WTC11 (cell line): ENCODE results near the gene APOO. TPM values are rescaled to one million over a fixed set of nuclear protein-coding genes. Genes with fewer than 3 reads are reported as not detected.

Experiments used
- ATAC-seq: fragments of 200-7000 bp; cut with Tn5 transposase; 2 replicates; pipeline ENCODE4 v1.10.0; 2021; ENCODE audit warnings: mild to moderate bottlenecking, moderate library complexity
- CTCF ChIA-PET: fragments of 300-600 bp; sonication (Branson Sonifier 250); formaldehyde crosslinking; loops from one replicate; lab custom pipeline; 2021; ENCODE audit warnings: antibody characterized with exemption; lab: Charles Lee
- POLR2A ChIA-PET: fragments of 350-600 bp; sonication (Branson Sonifier 250); formaldehyde crosslinking; loops from one replicate; lab custom pipeline; 2021; ENCODE audit warnings: antibody characterized with exemption; lab: Charles Lee
- DNase-seq: peaks from one replicate; pipeline ENCODE4 v3.0.0; 2021; ENCODE audit warnings: low spot score
- H3K27ac Mint-ChIP-seq: 2 replicates; pipeline ENCODE4 v1.8.0; 2021; ENCODE audit warnings: mixed read lengths
- H3K27me3 Mint-ChIP-seq: 2 replicates; pipeline ENCODE4 v1.8.0; 2021; ENCODE audit warnings: low read depth, mild to moderate bottlenecking, moderate library complexity, mixed read lengths
- H3K36me3 Mint-ChIP-seq: 2 replicates; pipeline ENCODE4 v1.8.0; 2021; ENCODE audit warnings: mixed read lengths
- H3K4me1 Mint-ChIP-seq: 2 replicates; pipeline ENCODE4 v1.8.0; 2022; ENCODE audit warnings: mixed read lengths
- H3K4me3 Mint-ChIP-seq: 2 replicates; pipeline ENCODE4 v1.8.0; 2021; ENCODE audit warnings: mild to moderate bottlenecking, moderate library complexity, mixed read lengths
- H3K9me3 Mint-ChIP-seq: 2 replicates; pipeline ENCODE4 v1.8.0; 2021; ENCODE audit warnings: mixed read lengths
- ARID4B ChIP-seq: sonication (generic); formaldehyde crosslinking; IDR thresholded peaks from 2 replicates; pipeline ENCODE4 v1.8.0; 2023; ENCODE audit warnings: missing genetic modification reagents, mild to moderate bottlenecking, borderline replicate concordance
- ATF1 ChIP-seq: sonication (generic); formaldehyde crosslinking; IDR thresholded peaks from 2 replicates; pipeline ENCODE4 v1.8.1; 2023; ENCODE audit warnings: mild to moderate bottlenecking, moderate library complexity, missing genetic modification reagents
- CBFB ChIP-seq: sonication (generic); formaldehyde crosslinking; IDR thresholded peaks from 2 replicates; pipeline ENCODE4 v1.8.1; 2022; ENCODE audit warnings: mild to moderate bottlenecking, low read depth, missing genetic modification reagents
- FOXP1 ChIP-seq: sonication (generic); formaldehyde crosslinking; IDR thresholded peaks from 2 replicates; pipeline ENCODE4 v1.8.0; 2022; ENCODE audit warnings: missing genetic modification reagents, mild to moderate bottlenecking, moderate library complexity, borderline replicate concordance
- GRHL2 ChIP-seq: fragments of 250-450 bp; sonication (Bioruptor Pico); IDR thresholded peaks from 2 replicates; pipeline ENCODE4 v1.8.0; 2022; ENCODE audit warnings: mild to moderate bottlenecking, moderate library complexity; ENCODE audit not compliant: insufficient replicate concordance, severe bottlenecking
- NR1H2 ChIP-seq: sonication (generic); formaldehyde crosslinking; IDR thresholded peaks from 2 replicates; pipeline ENCODE4 v1.9.0; 2021; ENCODE audit warnings: mild to moderate bottlenecking, moderate library complexity, missing genetic modification reagents
- NR3C1 ChIP-seq: sonication (generic); formaldehyde crosslinking; conservative IDR thresholded peaks from 2 replicates; pipeline ENCODE4 v1.8.1; 2023; ENCODE audit warnings: low read depth, mild to moderate bottlenecking, missing genetic modification reagents
- SMAD4 ChIP-seq: sonication (generic); formaldehyde crosslinking; IDR thresholded peaks from 2 replicates; pipeline ENCODE4 v1.8.0; 2022; ENCODE audit warnings: mild to moderate bottlenecking, missing genetic modification reagents
- SP1 ChIP-seq: sonication (generic); formaldehyde crosslinking; conservative IDR thresholded peaks from 2 replicates; pipeline ENCODE4 v1.8.1; 2022; ENCODE audit warnings: missing genetic modification reagents
- TP53 ChIP-seq: sonication (generic); formaldehyde crosslinking; IDR thresholded peaks from 2 replicates; pipeline ENCODE4 v1.8.1; 2023; ENCODE audit warnings: mild to moderate bottlenecking, missing genetic modification reagents
- ZBTB21 ChIP-seq: sonication (generic); formaldehyde crosslinking; IDR thresholded peaks from 2 replicates; pipeline ENCODE4 v1.8.1; 2023; ENCODE audit warnings: mild to moderate bottlenecking, missing genetic modification reagents, borderline replicate concordance
- ZNF138 ChIP-seq: sonication (generic); formaldehyde crosslinking; conservative IDR thresholded peaks from 2 replicates; pipeline ENCODE4 v1.8.1; 2022; ENCODE audit warnings: mild to moderate bottlenecking, moderate library complexity, missing genetic modification reagents
- ZNF671 ChIP-seq: fragments of 250-450 bp; sonication (Bioruptor Pico); IDR thresholded peaks from 2 replicates; pipeline ENCODE4 v1.8.0; 2021; ENCODE audit warnings: mild to moderate bottlenecking
- ZSCAN18 ChIP-seq: fragments of 250-450 bp; sonication (Bioruptor Pico); IDR thresholded peaks from 2 replicates; pipeline ENCODE4 v2.1.2; 2022; ENCODE audit warnings: mild to moderate bottlenecking, moderate library complexity
- total RNA-seq: library from RNA; stranded (reverse); gene quantifications from 3 replicates; pipeline ENCODE4 v1.2.3, GENCODE V29; 2021
- TF ChIP-seq, protein P1 (sequence below): fragments of 250-450 bp; sonication (Bioruptor Pico); IDR thresholded peaks from 2 replicates; pipeline ENCODE4 v1.9.0; 2021; ENCODE audit warnings: mild to moderate bottlenecking
- TF ChIP-seq, protein P2 (sequence below): sonication (generic); formaldehyde crosslinking; IDR thresholded peaks from 2 replicates; pipeline ENCODE4 v1.8.1; 2022; ENCODE audit warnings: mild to moderate bottlenecking, missing genetic modification reagents, moderate library complexity, borderline replicate concordance

The APOO gene
- total RNA-seq, 1 experiment from 2014 or later = 55.5 TPM

- Mint-ChIP-seq H3K9me3 (no peaks in the 10 kb centered on the region), H3K4me1 (peaks cover 24% of the 10 kb centered on the region), H3K4me3 (no peak overlapping the region), H3K27me3 (no peaks in the 10 kb centered on the region; the same call in 1 of the 2 replicates), H3K27ac (0 out of 2 replicates have a peak overlapping the region, but pooled peaks have one; percentile 82), H3K36me3 (peaks cover 24% of the 10 kb centered on the region)
- ATAC-seq = no peak
- no peak for DNase-seq
- no peak for TF ChIP-seq ZNF671 (CRISPR knock-in tag)
- TF ChIP-seq TP53 (CRISPR knock-in tag) = no peak
- TF ChIP-seq CBFB (CRISPR knock-in tag) = no peak
- TF ChIP-seq NR1H2 (CRISPR knock-in tag) = no peak
- TF ChIP-seq SMAD4 (CRISPR knock-in tag) = no peak
- TF ChIP-seq ZSCAN18 = no peak
- TF ChIP-seq ATF1 = no peak
- TF ChIP-seq FOXP1 = no peak
- TF ChIP-seq NR3C1 = no peak
- TF ChIP-seq GRHL2 (CRISPR knock-in tag) = no peak
- TF ChIP-seq, protein P1, sequence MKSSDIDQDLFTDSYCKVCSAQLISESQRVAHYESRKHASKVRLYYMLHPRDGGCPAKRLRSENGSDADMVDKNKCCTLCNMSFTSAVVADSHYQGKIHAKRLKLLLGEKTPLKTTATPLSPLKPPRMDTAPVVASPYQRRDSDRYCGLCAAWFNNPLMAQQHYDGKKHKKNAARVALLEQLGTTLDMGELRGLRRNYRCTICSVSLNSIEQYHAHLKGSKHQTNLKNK = no peak
- TF ChIP-seq SP1 (CRISPR knock-in tag) = no peak
- TF ChIP-seq, protein P2, sequence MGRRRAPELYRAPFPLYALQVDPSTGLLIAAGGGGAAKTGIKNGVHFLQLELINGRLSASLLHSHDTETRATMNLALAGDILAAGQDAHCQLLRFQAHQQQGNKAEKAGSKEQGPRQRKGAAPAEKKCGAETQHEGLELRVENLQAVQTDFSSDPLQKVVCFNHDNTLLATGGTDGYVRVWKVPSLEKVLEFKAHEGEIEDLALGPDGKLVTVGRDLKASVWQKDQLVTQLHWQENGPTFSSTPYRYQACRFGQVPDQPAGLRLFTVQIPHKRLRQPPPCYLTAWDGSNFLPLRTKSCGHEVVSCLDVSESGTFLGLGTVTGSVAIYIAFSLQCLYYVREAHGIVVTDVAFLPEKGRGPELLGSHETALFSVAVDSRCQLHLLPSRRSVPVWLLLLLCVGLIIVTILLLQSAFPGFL (CRISPR knock-in tag) = no peak
- no peak for TF ChIP-seq ZNF138
- TF ChIP-seq, all 79 proteins: peak for 0
- ChIA-PET CTCF (no interaction called here), POLR2A (no interaction called here)
Observed at GRCh38 chrX:23788521-23788920, 119.2 kb downstream of the APOO start.

DNA sequence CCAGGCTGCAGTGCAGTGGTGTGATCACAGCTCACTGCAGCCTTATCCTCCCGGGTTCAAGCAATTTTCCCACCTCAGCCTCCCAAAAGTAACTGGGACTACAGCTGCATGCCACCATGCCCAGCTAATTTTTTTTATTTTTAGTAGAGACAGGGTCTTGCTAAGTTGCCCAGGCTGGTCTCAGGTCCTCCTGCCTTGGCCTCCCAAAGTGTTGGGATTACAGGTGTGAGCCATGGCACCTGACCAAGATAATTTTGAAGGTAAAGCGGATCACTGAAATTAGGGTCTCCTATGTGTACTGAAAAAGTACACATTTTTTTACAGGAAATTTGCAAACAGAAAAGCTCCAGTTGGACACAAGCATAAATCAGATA lies 120.0 kb downstream of the APOO start:
- TF ChIP-seq ZBTB21 (CRISPR knock-in tag) = no peak
- TF ChIP-seq, all 79 proteins: peak for 0
- POLR2A ChIA-PET = no interaction called here
- peaks cover 24% of the 10 kb centered on the region for H3K36me3 Mint-ChIP-seq
- no peaks in the 10 kb centered on the region; the same call in 1 of the 2 replicates for H3K27me3 Mint-ChIP-seq
- no peaks in the 10 kb centered on the region for H3K9me3 Mint-ChIP-seq
- peaks cover 19% of the 10 kb centered on the region for H3K4me1 Mint-ChIP-seq
- H3K4me3 Mint-ChIP-seq = no peak overlapping the region
- CTCF ChIA-PET = no interaction called here
- ATAC-seq = no peak
- no peak for DNase-seq
- no peak overlapping the region for H3K27ac Mint-ChIP-seq

- Mint-ChIP-seq H3K36me3 (peaks cover 24% of the 10 kb centered on the region), H3K27me3 (no peaks in the 10 kb centered on the region; the same call in 1 of the 2 replicates), H3K4me3 (no peak overlapping the region), H3K4me1 (peaks cover 28% of the 10 kb centered on the region), H3K9me3 (no peaks in the 10 kb centered on the region), H3K27ac (no peak overlapping the region)
- DNase-seq = no peak
- ATAC-seq = no peak
- no peak for TF ChIP-seq ARID4B (CRISPR knock-in tag)
- POLR2A ChIA-PET = no interaction called here
- CTCF ChIA-PET = no interaction called here
Observed at GRCh38 chrX:23786268-23786815, 121.4 kb downstream of the APOO start.
